Gastrocnemius medialis (tissue), 4 donors: ENCODE data around the gene COPG1. TPM values are rescaled to one million over a fixed set of nuclear protein-coding genes. Genes with fewer than 3 reads are reported as not detected.

Source experiments
- ATAC-seq, 2 donors: fragments of 150-250 bp; one replicate each; pipeline ENCODE4 v1.9.1; 2016
- DNase-seq, 2 donors: peaks; one replicate each; pipeline ENCODE4 v3.0.0-alpha.2; 2019
- H3K27ac ChIP-seq, 4 donors: fragments of 200-600 bp; sonication (generic); 1 replicate in 1 of 4; 2 replicates in 3 of 4; pipeline ENCODE4 v1.5.1; 2016 to 2018; ENCODE audit warnings: mild to moderate bottlenecking in 2 of 4, moderate library complexity in 1 of 4
- H3K27me3 ChIP-seq, 3 donors: fragments of 200-600 bp; sonication (generic) in 2 of 3; 1 replicate in 1 of 3; 2 replicates in 2 of 3; pipeline versions ENCODE4 v1.5.1 to v1.6.0; 2016 to 2019; ENCODE audit warnings: mild to moderate bottlenecking in 1 of 3, moderate library complexity in 1 of 3
- H3K36me3 ChIP-seq, 2 donors: fragments of 200-600 bp; sonication (generic) in 1 of 2; one replicate each; pipeline ENCODE4 v1.5.1; 2017 to 2018
- H3K4me1 ChIP-seq, 2 donors: fragments of 200-600 bp; sonication (generic) in 1 of 2; one replicate each; pipeline ENCODE4 v1.5.1; 2016 to 2017; ENCODE audit warnings: mild to moderate bottlenecking in 2 of 2
- H3K4me3 ChIP-seq, 4 donors: fragments of 200-600 bp; sonication (generic) in 3 of 4; 1 replicate in 1 of 4; 2 replicates in 3 of 4; pipeline ENCODE4 v1.5.1; 2016 to 2019; ENCODE audit warnings: mild to moderate bottlenecking in 2 of 4
- H3K9me3 ChIP-seq, 3 donors: fragments of 200-600 bp; sonication (generic) in 2 of 3; 1 replicate in 1 of 3; 2 replicates in 2 of 3; pipeline ENCODE4 v1.5.1; 2016 to 2019
- CTCF ChIP-seq, 5 experiments: fragments of 450-650 bp in 3 of 5; fragments of 200-600 bp in 2 of 5; sonication (generic) in 2 of 5; IDR thresholded peaks in 4 of 5; conservative IDR thresholded peaks in 1 of 5; 1 replicate in 4 of 5; 2 replicates in 1 of 5; pipeline ENCODE4 v1.5.1; 2016 to 2019; ENCODE audit warnings: antibody characterized with exemption in 5 of 5, mild to moderate bottlenecking in 3 of 5, moderate library complexity in 3 of 5
- POLR2A ChIP-seq, 2 donors: fragments of 450-650 bp; IDR thresholded peaks; one replicate each; pipeline ENCODE4 v1.6.1; 2017; ENCODE audit warnings: antibody characterized with exemption in 2 of 2, mild to moderate bottlenecking in 2 of 2, moderate library complexity in 2 of 2
- in situ Hi-C, 4 donors: fragments of 200-750 bp; cut with MboI; loops; one replicate each; pipeline versions ENCODE4 v1.15.0 to v1.8.0; 2017; ENCODE audit warnings: low sequenced_read_pairs in 4 of 4
- intact Hi-C: fragments of 100-400 bp; cut with DNase I; formaldehyde crosslinking; loops from one replicate; pipeline ENCODE4 v1.15.1; 2023; ENCODE audit warnings: low total_unique reads
- total RNA-seq, 4 donors: library from RNA; depleted of rRNA; stranded (reverse); fragments of >200 nt; gene quantifications; one replicate each; pipeline versions ENCODE4 v1.1.0 to v1.2.3, GENCODE V29; 2016

The COPG1 gene
- total RNA-seq, 4 donors from 2014 or later: 59.7 to 101 (median 79.8) TPM

- Histone ChIP-seq H3K27me3 (no peaks in the 10 kb centered on the region), H3K4me3 (no peak overlapping the region), H3K4me1 (peaks cover 18 to 19% of the 10 kb centered on the region in 2 donors), H3K27ac (no peak overlapping the region), H3K9me3 (no peaks in the 10 kb centered on the region), H3K36me3 (peaks cover 0 to 5% of the 10 kb centered on the region in 2 donors)
- ATAC-seq (no peak), DNase-seq (no peak)
- TF ChIP-seq POLR2A (IDR thresholded peaks at IDR 0.05): no peak
- TF ChIP-seq CTCF (IDR thresholded peaks at IDR 0.05 in 4 of 5, conservative IDR thresholded peaks at IDR 0.05 in 1 of 5): no peak
- intact Hi-C loops (no loop called here), in situ Hi-C loops (no loop called here)
Observed at GRCh38 chr3:129282727-129283327, 33.4 kb downstream of the COPG1 start.

- Histone ChIP-seq H3K9me3 (no peaks in the 10 kb centered on the region), H3K36me3 (peaks cover 0 to 27% of the 10 kb centered on the region in 2 donors), H3K4me1 (peaks cover 0 to 4% of the 10 kb centered on the region in 2 donors), H3K27ac (no peak overlapping the region), H3K4me3 (no peak overlapping the region), H3K27me3 (no peaks in the 10 kb centered on the region)
- DNase-seq (no peak), ATAC-seq (no peak)
- TF ChIP-seq POLR2A (IDR thresholded peaks at IDR 0.05) (no peak), CTCF (IDR thresholded peaks at IDR 0.05 in 4 of 5, conservative IDR thresholded peaks at IDR 0.05 in 1 of 5) (no peak)
- in situ Hi-C loops (no loop called here), intact Hi-C loops (no loop called here)
Observed at GRCh38 chr3:129286081-129286480, 36.7 kb downstream of the COPG1 start.

GRCh38 chr3:129288446-129288845 is 39.0 kb downstream of the COPG1 start:
- DNase-seq: no peak

GRCh38 chr3:129289201-129289921 is 40.0 kb downstream of the COPG1 start:
- peaks cover 0 to 45% of the 10 kb centered on the region in 2 donors for H3K36me3 ChIP-seq
- peak in 1 of 2 donors; percentile 44 for ATAC-seq
- in situ Hi-C loops: no loop called here
- no peak for DNase-seq
- intact Hi-C loops: no loop called here
- H3K27ac ChIP-seq: no peak overlapping the region
- no peak overlapping the region for H3K4me3 ChIP-seq
- no peaks in the 10 kb centered on the region for H3K27me3 ChIP-seq
- TF ChIP-seq CTCF (IDR thresholded peaks at IDR 0.05 in 4 of 5, conservative IDR thresholded peaks at IDR 0.05 in 1 of 5) (no peak), POLR2A (IDR thresholded peaks at IDR 0.05) (no peak)
- no peaks in the 10 kb centered on the region for H3K9me3 ChIP-seq
- H3K4me1 ChIP-seq: no peaks in the 10 kb centered on the region

More at GRCh38 chr3:129288446-129288845, 39.0 kb downstream of the COPG1 start:
- no peaks in the 10 kb centered on the region for H3K9me3 ChIP-seq
- H3K36me3 ChIP-seq: peaks cover 0 to 42% of the 10 kb centered on the region in 2 donors
- H3K27ac ChIP-seq: no peak overlapping the region
- no peaks in the 10 kb centered on the region for H3K4me1 ChIP-seq
- TF ChIP-seq CTCF (IDR thresholded peaks at IDR 0.05 in 4 of 5, conservative IDR thresholded peaks at IDR 0.05 in 1 of 5) (no peak), POLR2A (IDR thresholded peaks at IDR 0.05) (no peak)
- H3K4me3 ChIP-seq: no peak overlapping the region
- intact Hi-C loops: no loop called here
- no peak for ATAC-seq
- in situ Hi-C loops: no loop called here
- H3K27me3 ChIP-seq: no peaks in the 10 kb centered on the region
